IPS DF 6.9 (cell line): ENCODE results near the gene MAML2.

Experiments
- DNase-seq: peaks from one replicate; pipeline ENCODE4 v3.0.0-alpha.2; 2013; ENCODE audit warnings: low read depth, low spot score
- H3K27ac ChIP-seq: one replicate; pipeline ENCODE4 v1.5.1; 2013; ENCODE audit warnings: low read length, control low read depth
- H3K27me3 ChIP-seq: 2 replicates; pipeline ENCODE4 v1.6.1; 2013; ENCODE audit warnings: mild to moderate bottlenecking, low read length; ENCODE audit not compliant: control insufficient read depth, insufficient read depth
- H3K36me3 ChIP-seq: 2 replicates; pipeline ENCODE4 v1.6.1; 2013; ENCODE audit warnings: low read length; ENCODE audit not compliant: control insufficient read depth, insufficient read depth
- H3K4me1 ChIP-seq: 2 replicates; pipeline ENCODE4 v1.6.1; 2013; ENCODE audit warnings: low read length; ENCODE audit not compliant: control insufficient read depth, insufficient read depth
- H3K4me3 ChIP-seq: 2 replicates; pipeline ENCODE4 v1.5.1; 2013; ENCODE audit warnings: mild to moderate bottlenecking, low read length
- H3K9me3 ChIP-seq: 2 replicates; pipeline ENCODE4 v1.6.1; 2013; ENCODE audit warnings: low read length, inconsistent platforms; ENCODE audit not compliant: control insufficient read depth, insufficient read depth
- WGBS: extraction: QIAGEN DNeasy Blood & Tissue Kit; methylation state at CpG from one replicate; pipeline ENCODE4 v1.1.7; 2013; ENCODE audit warnings: mixed read lengths, missing lambda C conversion rate; ENCODE audit not compliant: insufficient read length, insufficient coverage; 5-methylcytosine and 5-hydroxymethylcytosine counted together

Gene MAML2

DNA sequence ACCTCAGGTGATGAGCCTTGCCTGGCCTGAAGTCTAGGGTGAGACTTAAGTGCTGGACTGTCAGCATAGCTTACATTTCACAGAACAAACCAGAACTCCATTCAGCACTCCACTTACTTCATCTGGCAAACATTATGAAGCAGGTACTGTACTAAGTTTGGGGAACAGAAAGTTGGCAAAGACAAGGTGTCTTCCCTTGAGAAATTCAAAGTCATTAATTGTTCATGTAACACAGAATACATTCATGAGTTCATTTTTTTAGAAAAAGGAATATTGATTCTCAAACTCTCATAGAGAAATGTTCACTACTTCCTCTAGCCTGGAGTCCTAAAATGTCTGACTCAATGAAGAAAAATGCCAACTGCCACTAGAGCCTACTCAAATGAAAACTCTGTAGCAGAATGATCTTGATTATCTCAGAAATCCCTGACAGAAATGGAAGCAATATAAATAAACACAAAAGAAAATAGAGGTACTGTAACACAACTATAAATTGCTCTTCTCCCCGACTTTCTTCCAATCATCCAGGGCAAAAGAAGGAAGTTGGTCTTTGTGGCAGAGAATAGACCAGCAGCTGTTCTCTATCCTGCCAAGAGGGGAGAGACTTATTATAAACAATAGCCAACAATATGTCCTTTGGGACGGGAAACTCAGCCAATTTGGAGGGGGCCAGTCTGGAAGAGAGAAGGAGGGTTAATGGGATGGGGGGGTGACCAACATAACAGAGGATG lies 289.9 kb downstream of the MAML2 start:
- H3K9me3 ChIP-seq = no peaks in the 10 kb centered on the region
- H3K36me3 ChIP-seq = no peaks in the 10 kb centered on the region
- H3K27ac ChIP-seq = no peak overlapping the region
- H3K4me1 ChIP-seq = no peaks in the 10 kb centered on the region
- no CpG with 5 or more reads among the region's 2 CpGs for WGBS
- H3K4me3 ChIP-seq = no peak overlapping the region
- H3K27me3 ChIP-seq = no peaks in the 10 kb centered on the region
- DNase-seq = no peak

DNA sequence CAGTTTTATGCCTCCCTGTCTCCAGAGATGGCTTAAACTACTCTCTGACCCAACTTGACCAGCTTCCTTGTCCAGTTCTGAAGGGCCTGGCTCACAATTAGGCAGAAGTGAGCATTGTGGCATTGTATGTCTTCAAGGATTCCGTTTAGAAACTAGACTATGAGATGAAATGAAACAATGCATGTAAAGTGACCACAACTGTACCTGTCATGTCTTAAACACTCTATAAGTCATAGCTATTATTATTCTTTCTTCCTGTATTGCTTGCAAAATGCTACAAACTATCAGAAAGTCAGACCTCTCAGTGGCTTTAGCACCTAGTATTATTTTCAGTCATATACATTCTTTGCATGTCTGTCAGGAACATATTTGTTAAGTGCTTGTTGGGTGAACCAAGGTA lies 291.2 kb downstream of the MAML2 start:
- Histone ChIP-seq H3K27me3 (no peaks in the 10 kb centered on the region), H3K4me1 (no peaks in the 10 kb centered on the region), H3K4me3 (no peak overlapping the region), H3K36me3 (no peaks in the 10 kb centered on the region), H3K27ac (no peak overlapping the region), H3K9me3 (no peaks in the 10 kb centered on the region)
- no peak for DNase-seq
- no CpG with 5 or more reads among the region's 1 CpG for WGBS

GRCh38 chr11:96050435-96051182 lies 292.4 kb downstream of the MAML2 start:
- H3K27ac ChIP-seq = no peak overlapping the region
- no peaks in the 10 kb centered on the region for H3K4me1 ChIP-seq
- H3K9me3 ChIP-seq = no peaks in the 10 kb centered on the region
- H3K36me3 ChIP-seq = no peaks in the 10 kb centered on the region
- WGBS = no CpG with 5 or more reads among the region's 1 CpG
- no peak for DNase-seq
- no peaks in the 10 kb centered on the region for H3K27me3 ChIP-seq
- H3K4me3 ChIP-seq = no peak overlapping the region

- Histone ChIP-seq H3K27me3 (no peaks in the 10 kb centered on the region), H3K27ac (no peak overlapping the region), H3K9me3 (no peaks in the 10 kb centered on the region), H3K4me3 (no peak overlapping the region), H3K4me1 (no peaks in the 10 kb centered on the region), H3K36me3 (no peaks in the 10 kb centered on the region)
- no CpG with 5 or more reads among the region's 2 CpGs for WGBS
- DNase-seq = no peak
These were observed 293.6 kb downstream of the MAML2 start for GRCh38 chr11:96049426-96049825.

GRCh38 chr11:96045622-96046456 lies 297.2 kb downstream of the MAML2 start:
- Histone ChIP-seq H3K9me3 (no peaks in the 10 kb centered on the region), H3K27me3 (no peaks in the 10 kb centered on the region), H3K4me3 (no peak overlapping the region), H3K27ac (no peak overlapping the region), H3K4me1 (no peaks in the 10 kb centered on the region), H3K36me3 (no peaks in the 10 kb centered on the region)
- DNase-seq = peak; percentile 31
- WGBS = no CpG with 5 or more reads among the region's 11 CpGs

DNA sequence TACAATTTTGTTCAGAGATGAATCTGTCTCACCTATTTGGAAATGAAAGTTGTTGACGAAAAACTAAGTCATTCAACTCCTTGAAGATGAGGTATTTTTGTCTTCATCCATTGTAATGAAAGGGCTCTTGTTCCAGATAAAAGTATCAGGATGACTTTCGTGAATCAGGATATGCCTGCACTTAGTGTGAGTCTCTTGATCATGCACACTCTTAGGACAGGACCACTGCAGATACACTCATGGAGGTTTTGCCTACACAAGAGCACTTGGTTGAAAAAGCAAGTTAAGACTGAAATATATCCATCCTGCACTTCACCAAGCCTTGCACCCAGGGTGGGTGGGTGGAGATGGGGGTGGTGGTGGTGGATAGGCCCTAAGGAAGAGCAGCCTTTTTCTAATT lies 298.2 kb downstream of the MAML2 start:
- Histone ChIP-seq H3K27me3 (no peaks in the 10 kb centered on the region), H3K4me1 (no peaks in the 10 kb centered on the region), H3K27ac (no peak overlapping the region), H3K9me3 (no peaks in the 10 kb centered on the region), H3K4me3 (no peak overlapping the region), H3K36me3 (no peaks in the 10 kb centered on the region)
- WGBS = no CpG with 5 or more reads among the region's 2 CpGs
- DNase-seq = no peak

- no peak overlapping the region for H3K27ac ChIP-seq
- no peak overlapping the region for H3K4me3 ChIP-seq
- no peaks in the 10 kb centered on the region for H3K36me3 ChIP-seq
- no peaks in the 10 kb centered on the region for H3K9me3 ChIP-seq
- no peaks in the 10 kb centered on the region for H3K4me1 ChIP-seq
- no peak for DNase-seq
- H3K27me3 ChIP-seq = no peaks in the 10 kb centered on the region
These were observed 298.7 kb downstream of the MAML2 start for GRCh38 chr11:96044311-96044710.

DNA sequence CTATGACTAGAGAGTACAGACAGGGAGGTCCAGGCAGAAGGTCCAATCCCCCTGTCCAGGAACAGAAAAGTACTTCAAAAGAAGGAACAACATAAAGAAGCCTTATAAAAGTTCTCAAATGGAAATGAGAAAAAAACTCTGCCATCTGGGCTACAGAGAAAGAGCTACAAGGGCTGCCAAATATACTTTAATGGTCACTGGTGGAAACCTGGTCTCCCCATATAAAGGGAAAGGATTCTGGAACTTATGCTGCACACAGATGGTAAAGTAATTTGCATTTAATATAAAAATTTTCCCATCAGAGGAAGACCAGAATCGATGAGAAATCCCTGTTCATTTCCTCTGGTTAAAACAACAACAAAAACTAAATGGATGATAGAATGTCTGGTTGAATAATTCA lies 299.7 kb downstream of the MAML2 start:
- Histone ChIP-seq H3K9me3 (no peaks in the 10 kb centered on the region), H3K4me3 (no peak overlapping the region), H3K27me3 (no peaks in the 10 kb centered on the region), H3K36me3 (no peaks in the 10 kb centered on the region), H3K27ac (no peak overlapping the region), H3K4me1 (no peaks in the 10 kb centered on the region)
- no peak for DNase-seq
- no CpG with 5 or more reads among the region's 1 CpG for WGBS

- Histone ChIP-seq H3K27me3 (no peaks in the 10 kb centered on the region), H3K4me3 (no peak overlapping the region), H3K27ac (no peak overlapping the region), H3K36me3 (no peaks in the 10 kb centered on the region), H3K4me1 (peaks cover 1% of the 10 kb centered on the region; the same call in 1 of the 2 replicates), H3K9me3 (no peaks in the 10 kb centered on the region)
- no CpG with 5 or more reads among the region's 5 CpGs for WGBS
- DNase-seq = no peak
These were observed 304.9 kb downstream of the MAML2 start for GRCh38 chr11:96038046-96038445.

GRCh38 chr11:96037405-96037949 lies 305.5 kb downstream of the MAML2 start:
- Histone ChIP-seq H3K27ac (no peak overlapping the region), H3K27me3 (no peaks in the 10 kb centered on the region), H3K9me3 (no peaks in the 10 kb centered on the region), H3K4me1 (peaks cover 1% of the 10 kb centered on the region; the same call in 1 of the 2 replicates), H3K4me3 (no peak overlapping the region), H3K36me3 (no peaks in the 10 kb centered on the region)
- no peak for DNase-seq
- WGBS = no CpG with 5 or more reads among the region's 4 CpGs
